Measurements from ENCODE around the gene SETD4.
"Not testable (repeated sequence)": the region's sequence is repeated elsewhere in the genome, so short reads cannot be mapped to it uniquely, and the experiment has no call there.

The SETD4 gene

GRCh38 chr21:36077758-36078157, 17.4 kb upstream of the SETD4 start:
- DNase-seq, result no peak

GRCh38 chr21:36076878-36077655, 16.7 kb upstream of the SETD4 start:
- DNase-seq, result no peak

- DNase-seq, result no peak
Measured at GRCh38 chr21:36075953-36076352, 15.6 kb upstream of the SETD4 start.

- DNase-seq, result no peak
Measured at GRCh38 chr21:36075171-36075570, 14.8 kb upstream of the SETD4 start.

GRCh38 chr21:36073911-36074310, 13.6 kb upstream of the SETD4 start:
- not testable (repeated sequence) for DNase-seq

- no peak for DNase-seq
Measured at GRCh38 chr21:36073181-36073580, 12.9 kb upstream of the SETD4 start.

GRCh38 chr21:36072453-36073162, 12.3 kb upstream of the SETD4 start:
- no peak for DNase-seq

GRCh38 chr21:36070999-36071398, 10.7 kb upstream of the SETD4 start:
- no peak for DNase-seq

GRCh38 chr21:36069713-36070583, 9.6 kb upstream of the SETD4 start, which contains the start of gene CBR1:
CBR1 (plus strand) TSS chr21:36070024; CDS start chr21:36070116, 92 bp downstream.
- DNase-seq, result peak; percentile 97

GRCh38 chr21:36068748-36069398, 8.5 kb upstream of the SETD4 start:
- DNase-seq, result no peak

- peak; percentile 12 for DNase-seq
Measured at GRCh38 chr21:36065497-36066036, 5.2 kb upstream of the SETD4 start.

- DNase-seq, result no peak
Measured at GRCh38 chr21:36064085-36064460, 3.7 kb upstream of the SETD4 start.

- no peak for DNase-seq
Measured at GRCh38 chr21:36063375-36064084, 3.2 kb upstream of the SETD4 start.

- no peak for DNase-seq
Measured at GRCh38 chr21:36061445-36061844, 1.1 kb upstream of the SETD4 start.

- no peak for DNase-seq
Measured at GRCh38 chr21:36059823-36060158, 535 bp downstream of the SETD4 start.

- DNase-seq, result no peak
Measured at GRCh38 chr21:36055551-36055950, 4.8 kb downstream of the SETD4 start.

- DNase-seq, result no peak
Measured at GRCh38 chr21:36053715-36054062, 6.6 kb downstream of the SETD4 start.

- DNase-seq, result no peak
Measured at GRCh38 chr21:36052860-36053714, 7.2 kb downstream of the SETD4 start.

GRCh38 chr21:36048357-36048756, 12.0 kb downstream of the SETD4 start:
- no peak for DNase-seq

- DNase-seq, result no peak
Measured at GRCh38 chr21:36047139-36047538, 13.2 kb downstream of the SETD4 start.

GRCh38 chr21:36045993-36046392, 14.3 kb downstream of the SETD4 start:
- no peak for DNase-seq

Data from NCI-H345 (cell line).